NCI-H2107 treated with DMSO at 0.1 percent for 48 hours (cell line): ENCODE measurements around the gene TSHZ2.

Source experiments
- DNase-seq: peaks from one replicate; lab custom pipeline; 2025; ENCODE audit not compliant: unreplicated experiment; lab: John Stamatoyannopoulos, UW

Gene TSHZ2

GRCh38 chr20:53124075-53124551 is 152.0 kb downstream of the TSHZ2 start:
- DNase-seq = no peak

- DNase-seq = no peak
Observed at GRCh38 chr20:53124803-53125202, 152.6 kb downstream of the TSHZ2 start.

GRCh38 chr20:53126185-53126584 is 154.0 kb downstream of the TSHZ2 start:
- DNase-seq = peak; percentile 88

GRCh38 chr20:53127027-53127426 is 154.9 kb downstream of the TSHZ2 start:
- no peak for DNase-seq

- DNase-seq = no peak
Observed at GRCh38 chr20:53128004-53128403, 155.8 kb downstream of the TSHZ2 start.

- no peak for DNase-seq
Observed at GRCh38 chr20:53129563-53129962, 157.4 kb downstream of the TSHZ2 start.

GRCh38 chr20:53130795-53131194 is 158.6 kb downstream of the TSHZ2 start:
- no peak for DNase-seq

- DNase-seq = peak; percentile 55
Observed at GRCh38 chr20:53133125-53133524, 161.0 kb downstream of the TSHZ2 start.

- no peak for DNase-seq
Observed at GRCh38 chr20:53133628-53134027, 161.5 kb downstream of the TSHZ2 start.

- no peak for DNase-seq
Observed at GRCh38 chr20:53136473-53136872, 164.3 kb downstream of the TSHZ2 start.

- DNase-seq = no peak
Observed at GRCh38 chr20:53138454-53139262, 166.5 kb downstream of the TSHZ2 start.

- no peak for DNase-seq
Observed at GRCh38 chr20:53141201-53142050, 169.3 kb downstream of the TSHZ2 start.

- DNase-seq = no peak
Observed at GRCh38 chr20:53142225-53143127, 170.3 kb downstream of the TSHZ2 start.

GRCh38 chr20:53146201-53146891 is 174.2 kb downstream of the TSHZ2 start:
- no peak for DNase-seq

- no peak for DNase-seq
Observed at GRCh38 chr20:53148771-53149147, 176.6 kb downstream of the TSHZ2 start.

- peak; percentile 39 for DNase-seq
Observed at GRCh38 chr20:53149148-53149889, 177.2 kb downstream of the TSHZ2 start.

- no peak for DNase-seq
Observed at GRCh38 chr20:53149890-53150205, 177.7 kb downstream of the TSHZ2 start.

GRCh38 chr20:53150532-53150931 is 178.4 kb downstream of the TSHZ2 start:
- no peak for DNase-seq

GRCh38 chr20:53152228-53152627 is 180.1 kb downstream of the TSHZ2 start:
- DNase-seq = no peak

- no peak for DNase-seq
Observed at GRCh38 chr20:53154540-53154939, 182.4 kb downstream of the TSHZ2 start.
